Neuronal stem cell (in vitro differentiated cells): Measurements from ENCODE around the gene TP63.

Experiments used
- DNase-seq: peaks from one replicate; pipeline ENCODE4 v3.0.0-alpha.2; 2013; ENCODE audit warnings: low spot score
- H2AFZ ChIP-seq: one replicate; pipeline ENCODE4 v1.6.1; 2013; ENCODE audit warnings: mild to moderate bottlenecking, low read length, inconsistent platforms
- H2AK5ac ChIP-seq: 2 replicates; pipeline ENCODE4 v1.6.1; 2013; ENCODE audit warnings: low read depth, mild to moderate bottlenecking, inconsistent platforms, low read length, moderate library complexity, mixed read lengths
- H2BK120ac ChIP-seq: 2 replicates; pipeline ENCODE4 v1.6.1; 2013; ENCODE audit warnings: low read depth, mild to moderate bottlenecking, inconsistent platforms, low read length, moderate library complexity, mixed read lengths
- H2BK12ac ChIP-seq: one replicate; pipeline ENCODE4 v1.6.1; 2013; ENCODE audit warnings: low read length, inconsistent platforms
- H2BK15ac ChIP-seq: 2 replicates; pipeline ENCODE4 v1.6.1; 2013; ENCODE audit warnings: mild to moderate bottlenecking, low read length, inconsistent platforms, mixed read lengths
- H2BK5ac ChIP-seq: one replicate; pipeline ENCODE4 v1.6.1; 2013; ENCODE audit warnings: inconsistent platforms, mild to moderate bottlenecking, low read length, moderate library complexity
- H3K14ac ChIP-seq: one replicate; pipeline ENCODE4 v1.6.1; 2013; ENCODE audit warnings: low read length, inconsistent platforms
- H3K18ac ChIP-seq: 2 replicates; pipeline ENCODE4 v1.6.1; 2013; ENCODE audit warnings: low read length, inconsistent platforms
- H3K23ac ChIP-seq: 2 replicates; pipeline ENCODE4 v1.6.1; 2013; ENCODE audit warnings: low read depth, mild to moderate bottlenecking, mixed read lengths, low read length, inconsistent platforms; ENCODE audit not compliant: poor library complexity
- H3K27ac ChIP-seq: replicated peaks from 3 replicates; pipeline ENCODE4 v1.5.1; 2013; ENCODE audit warnings: low read length, inconsistent platforms
- H3K27me3 ChIP-seq, 3 experiments: 2 replicates each; pipeline ENCODE4 v1.6.1; 2013; ENCODE audit warnings: low read length in 3 of 3, mild to moderate bottlenecking in 2 of 3, inconsistent platforms in 1 of 3, low read depth in 1 of 3, mixed read lengths in 1 of 3, moderate library complexity in 1 of 3; ENCODE audit not compliant: control insufficient read depth in 3 of 3, insufficient read depth in 3 of 3
- H3K36me3 ChIP-seq, 2 donors: replicated peaks in 1 of 2; 2 replicates each; pipeline ENCODE4 v1.6.1; 2013; ENCODE audit warnings: low read length in 2 of 2; ENCODE audit not compliant: control insufficient read depth in 2 of 2, insufficient read depth in 2 of 2
- H3K4ac ChIP-seq: 2 replicates; pipeline ENCODE4 v1.6.1; 2013; ENCODE audit warnings: inconsistent platforms, mild to moderate bottlenecking, low read length, moderate library complexity
- H3K4me1 ChIP-seq, 2 donors: 1 replicate in 1 of 2; 2 replicates in 1 of 2; pipeline ENCODE4 v1.6.1; 2013; ENCODE audit warnings: low read length in 2 of 2, low read depth in 1 of 2; ENCODE audit not compliant: control insufficient read depth in 2 of 2, insufficient read depth in 1 of 2
- H3K4me2 ChIP-seq: one replicate; pipeline ENCODE4 v1.6.1; 2013; ENCODE audit warnings: mild to moderate bottlenecking, low read length, inconsistent platforms; ENCODE audit not compliant: insufficient read depth, poor library complexity, severe bottlenecking
- H3K4me3 ChIP-seq, 2 donors: 2 replicates each; pipeline ENCODE4 v1.5.1; 2013; ENCODE audit warnings: low read length in 2 of 2, mild to moderate bottlenecking in 2 of 2, inconsistent platforms in 1 of 2, moderate library complexity in 1 of 2
- H3K79me1 ChIP-seq: one replicate; pipeline ENCODE4 v1.6.1; 2013; ENCODE audit warnings: low read depth, mild to moderate bottlenecking, inconsistent platforms, low read length, moderate library complexity
- H3K9ac ChIP-seq: one replicate; pipeline ENCODE4 v1.6.1; 2013; ENCODE audit warnings: mild to moderate bottlenecking, low read depth, low read length, inconsistent platforms; ENCODE audit not compliant: poor library complexity
- H3K9me3 ChIP-seq, 2 donors: replicated peaks in 1 of 2; 2 replicates each; pipeline versions ENCODE3 to v1.6.1; 2013; ENCODE audit warnings: low read length in 2 of 2, mild to moderate bottlenecking in 2 of 2, inconsistent platforms in 1 of 2, low read depth in 1 of 2, mixed read lengths in 1 of 2, moderate library complexity in 1 of 2; ENCODE audit not compliant: control insufficient read depth in 2 of 2, insufficient read depth in 1 of 2
- H4K8ac ChIP-seq: one replicate; pipeline ENCODE4 v1.6.1; 2013; ENCODE audit warnings: low read depth, mild to moderate bottlenecking, inconsistent platforms, low read length, moderate library complexity
- H4K91ac ChIP-seq: one replicate; pipeline ENCODE4 v1.6.1; 2013; ENCODE audit warnings: low read length, low read depth, mild to moderate bottlenecking, inconsistent platforms; ENCODE audit not compliant: poor library complexity
- WGBS, 2 donors: extraction: QIAGEN DNeasy Blood & Tissue Kit; methylation state at CpG; one replicate each; pipeline ENCODE4 v1.1.7; 2013; ENCODE audit warnings: missing lambda C conversion rate in 2 of 2, mixed read lengths in 1 of 2; ENCODE audit not compliant: insufficient read length in 2 of 2, insufficient replicate concordance in 1 of 2; ENCODE audit errors: extremely low coverage in 2 of 2; 5-methylcytosine and 5-hydroxymethylcytosine counted together

The TP63 gene

DNA sequence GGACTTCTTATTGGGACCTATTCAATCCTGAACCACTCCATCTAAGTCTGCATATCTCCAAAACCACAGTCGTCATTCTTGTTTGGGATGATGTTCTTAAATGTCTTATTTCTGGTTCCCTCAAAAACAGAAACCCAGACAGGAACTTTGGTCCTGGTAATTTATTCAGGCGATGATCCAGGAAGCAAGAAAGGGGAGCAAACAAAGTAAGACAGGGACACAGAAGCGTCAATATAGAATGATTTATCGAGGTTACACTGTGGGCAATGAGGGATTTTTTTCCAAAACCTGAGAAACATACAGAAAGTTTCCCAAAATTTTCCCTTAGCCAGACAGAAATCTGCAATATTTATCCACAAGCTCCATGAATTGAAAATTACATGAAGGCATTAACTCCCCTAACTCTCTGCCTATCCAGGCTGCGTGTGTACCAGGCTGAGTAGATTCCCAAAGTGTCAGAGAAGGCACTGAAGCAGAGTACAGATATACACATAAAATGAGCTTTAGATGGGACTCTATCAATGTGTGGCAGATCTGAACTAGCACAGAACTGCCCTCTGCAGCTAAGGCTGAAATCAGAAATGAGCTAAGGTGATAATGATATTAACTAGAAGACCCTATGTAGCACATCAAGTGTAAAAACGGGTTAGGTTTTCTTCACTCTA, 43.2 kb downstream of the TP63 start:
- Histone ChIP-seq H3K4me3 (no peak overlapping the region), H2BK15ac (no peak overlapping the region), H3K27me3 (no peaks in the 10 kb centered on the region), H3K4ac (no peak overlapping the region), H2AFZ (no peak overlapping the region), H3K4me2 (no peak overlapping the region), H3K14ac (no peak overlapping the region), H3K4me1 (no peaks in the 10 kb centered on the region), H2BK120ac (no peak overlapping the region), H2BK5ac (no peak overlapping the region), H2BK12ac (no peak overlapping the region), H3K9ac (no peak overlapping the region), H3K23ac (no peak overlapping the region), H4K8ac (no peak overlapping the region), H3K9me3 (no peaks in the 10 kb centered on the region), H3K79me1 (no peaks in the 10 kb centered on the region), H3K36me3 (no peaks in the 10 kb centered on the region), H2AK5ac (no peak overlapping the region), H3K27ac (no peak overlapping the region), H4K91ac (no peak overlapping the region), H3K18ac (no peak overlapping the region)
- no peak for DNase-seq
- no CpG with 5 or more reads among the region's 6 CpGs for WGBS, 2 donors

- no peak for DNase-seq
- Histone ChIP-seq H3K79me1 (no peaks in the 10 kb centered on the region), H2BK5ac (no peak overlapping the region), H3K27ac (no peak overlapping the region), H3K9ac (no peak overlapping the region), H2BK15ac (no peak overlapping the region), H3K14ac (no peak overlapping the region), H2AFZ (no peak overlapping the region), H3K36me3 (no peaks in the 10 kb centered on the region), H4K91ac (no peak overlapping the region), H3K18ac (no peak overlapping the region), H3K27me3 (no peaks in the 10 kb centered on the region), H4K8ac (no peak overlapping the region), H3K4me3 (no peak overlapping the region), H2BK120ac (no peak overlapping the region), H3K4me2 (no peak overlapping the region), H3K4me1 (no peaks in the 10 kb centered on the region), H3K23ac (no peak overlapping the region), H3K4ac (no peak overlapping the region), H2AK5ac (no peak overlapping the region), H2BK12ac (no peak overlapping the region), H3K9me3 (no peaks in the 10 kb centered on the region)
- WGBS, 2 donors, result no CpG with 5 or more reads among the region's 4 CpGs
These were observed 46.5 kb downstream of the TP63 start for GRCh38 chr3:189677667-189678066.

DNA sequence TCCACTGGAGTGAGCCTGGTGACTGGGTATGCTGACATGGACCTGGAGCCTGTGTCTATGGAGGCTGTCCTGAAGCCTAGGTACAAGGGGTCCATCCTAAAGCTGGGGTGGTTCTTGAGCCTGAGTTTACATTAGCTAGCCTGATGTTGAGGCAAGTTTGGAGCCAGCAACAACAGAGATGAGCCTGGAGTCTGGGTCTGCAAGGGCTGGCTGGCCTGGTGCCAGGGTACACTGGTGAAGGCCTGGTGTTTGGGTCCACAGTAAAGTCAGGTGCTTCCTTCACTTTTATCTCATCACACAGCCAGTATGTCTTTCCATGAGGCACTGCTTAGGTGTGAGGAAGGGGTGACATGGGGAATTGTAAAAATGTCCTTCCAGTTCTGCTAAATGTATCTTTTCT, 49.5 kb downstream of the TP63 start:
- H2BK5ac ChIP-seq, result no peak overlapping the region
- H4K91ac ChIP-seq, result no peak overlapping the region
- H3K27me3 ChIP-seq, result no peaks in the 10 kb centered on the region
- no peak overlapping the region for H2BK12ac ChIP-seq
- H2AFZ ChIP-seq, result no peak overlapping the region
- H2BK15ac ChIP-seq, result no peak overlapping the region
- H4K8ac ChIP-seq, result no peak overlapping the region
- H3K4ac ChIP-seq, result no peak overlapping the region
- no peaks in the 10 kb centered on the region for H3K9me3 ChIP-seq
- H3K4me2 ChIP-seq, result no peak overlapping the region
- no peak overlapping the region for H3K18ac ChIP-seq
- H2AK5ac ChIP-seq, result no peak overlapping the region
- no peaks in the 10 kb centered on the region for H3K36me3 ChIP-seq
- no peaks in the 10 kb centered on the region for H3K4me1 ChIP-seq
- H3K9ac ChIP-seq, result no peak overlapping the region
- no peak overlapping the region for H2BK120ac ChIP-seq
- no peak overlapping the region for H3K23ac ChIP-seq
- DNase-seq, result no peak
- no peak overlapping the region for H3K14ac ChIP-seq
- no peaks in the 10 kb centered on the region for H3K79me1 ChIP-seq
- no peak overlapping the region for H3K27ac ChIP-seq
- peak overlapping the region in 1 of 2 donors; percentile 30 for H3K4me3 ChIP-seq

DNA sequence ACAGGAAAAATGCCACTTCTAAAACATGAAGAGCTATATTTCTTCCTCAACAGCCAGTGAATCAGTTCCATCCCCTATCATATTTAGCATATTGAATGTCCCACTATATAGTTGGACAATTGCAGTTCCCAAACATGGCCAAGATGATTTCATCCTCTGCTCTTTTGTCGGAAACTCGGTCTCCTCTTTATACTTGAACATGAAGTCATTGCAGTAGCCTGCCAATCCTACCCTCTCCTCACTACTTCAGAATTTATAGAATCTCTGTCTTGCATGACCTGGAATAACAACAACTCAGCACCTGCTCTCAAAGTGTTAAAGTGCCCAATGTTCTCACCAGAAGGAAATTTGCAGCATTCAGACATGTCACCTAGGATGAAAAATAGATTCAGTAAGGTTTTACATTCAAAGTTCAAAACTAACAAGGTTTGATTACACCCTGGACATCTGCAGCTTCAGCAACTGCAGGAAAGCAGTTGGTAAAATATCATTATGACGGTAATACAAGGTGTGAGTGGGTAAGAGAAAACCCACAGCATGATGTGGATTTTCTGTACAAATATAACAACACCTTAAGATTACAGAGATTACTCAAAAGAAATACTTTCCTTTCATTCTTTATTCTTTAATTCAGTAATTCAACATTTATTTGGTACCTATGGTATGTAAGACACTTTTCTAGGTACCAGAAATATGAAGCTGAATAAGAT, 52.5 kb downstream of the TP63 start:
- no CpG with 5 or more reads among the region's 3 CpGs for WGBS, 2 donors
- Histone ChIP-seq H3K4me2 (no peak overlapping the region), H2BK120ac (no peak overlapping the region), H3K9me3 (no peaks in the 10 kb centered on the region), H3K36me3 (no peaks in the 10 kb centered on the region), H3K4me1 (no peaks in the 10 kb centered on the region), H2BK5ac (no peak overlapping the region), H3K27ac (no peak overlapping the region), H3K14ac (no peak overlapping the region), H3K18ac (no peak overlapping the region), H2AK5ac (no peak overlapping the region), H3K9ac (no peak overlapping the region), H4K91ac (no peak overlapping the region), H3K4ac (no peak overlapping the region), H3K79me1 (no peaks in the 10 kb centered on the region), H3K27me3 (no peaks in the 10 kb centered on the region), H2BK15ac (no peak overlapping the region), H3K23ac (no peak overlapping the region), H3K4me3 (no peak overlapping the region), H2BK12ac (no peak overlapping the region), H2AFZ (no peak overlapping the region), H4K8ac (no peak overlapping the region)
- DNase-seq, result no peak
